ENCODE data around the gene FIGNL2.
"Not testable (repeated sequence)": the region's sequence is repeated elsewhere in the genome, so short reads cannot be mapped to it uniquely, and the experiment has no call there.

Gene FIGNL2

DNA sequence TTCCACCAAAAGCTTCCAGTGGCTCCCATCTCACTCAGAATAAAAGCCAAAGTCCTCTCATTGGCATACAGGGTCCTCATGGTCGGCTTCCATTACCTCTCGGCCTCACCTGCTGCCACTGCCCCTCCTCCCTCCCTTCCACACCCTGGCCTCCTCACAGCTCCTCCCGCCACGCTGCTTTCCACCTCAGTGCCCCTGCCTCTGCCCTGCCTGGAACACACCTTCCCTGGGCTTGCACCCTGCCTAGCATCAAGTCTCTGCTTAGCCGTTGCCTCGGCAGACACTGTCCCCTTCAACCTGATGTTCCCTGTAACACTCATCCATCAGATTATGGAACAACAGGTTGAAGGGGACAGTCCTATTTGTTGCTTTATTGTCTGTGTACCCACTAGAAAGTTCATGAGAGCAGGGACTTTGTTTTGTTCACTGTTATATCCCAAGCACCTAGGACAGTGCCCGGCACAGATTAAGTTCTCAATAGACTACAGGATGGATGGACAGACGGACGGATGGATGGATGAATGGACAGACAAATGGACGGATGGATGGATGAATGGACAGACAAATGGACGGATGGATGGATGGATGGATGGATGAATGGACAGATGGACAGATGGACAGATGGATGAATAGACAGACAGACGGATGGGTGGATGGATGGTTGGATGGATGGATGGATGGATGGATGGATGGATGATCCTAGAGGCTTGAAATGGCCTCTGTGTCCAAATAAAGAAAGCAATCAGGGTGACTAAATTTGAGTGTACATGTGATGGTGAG lies 14.9 kb downstream of the FIGNL2 start:
- DNase-seq: no peak

DNA sequence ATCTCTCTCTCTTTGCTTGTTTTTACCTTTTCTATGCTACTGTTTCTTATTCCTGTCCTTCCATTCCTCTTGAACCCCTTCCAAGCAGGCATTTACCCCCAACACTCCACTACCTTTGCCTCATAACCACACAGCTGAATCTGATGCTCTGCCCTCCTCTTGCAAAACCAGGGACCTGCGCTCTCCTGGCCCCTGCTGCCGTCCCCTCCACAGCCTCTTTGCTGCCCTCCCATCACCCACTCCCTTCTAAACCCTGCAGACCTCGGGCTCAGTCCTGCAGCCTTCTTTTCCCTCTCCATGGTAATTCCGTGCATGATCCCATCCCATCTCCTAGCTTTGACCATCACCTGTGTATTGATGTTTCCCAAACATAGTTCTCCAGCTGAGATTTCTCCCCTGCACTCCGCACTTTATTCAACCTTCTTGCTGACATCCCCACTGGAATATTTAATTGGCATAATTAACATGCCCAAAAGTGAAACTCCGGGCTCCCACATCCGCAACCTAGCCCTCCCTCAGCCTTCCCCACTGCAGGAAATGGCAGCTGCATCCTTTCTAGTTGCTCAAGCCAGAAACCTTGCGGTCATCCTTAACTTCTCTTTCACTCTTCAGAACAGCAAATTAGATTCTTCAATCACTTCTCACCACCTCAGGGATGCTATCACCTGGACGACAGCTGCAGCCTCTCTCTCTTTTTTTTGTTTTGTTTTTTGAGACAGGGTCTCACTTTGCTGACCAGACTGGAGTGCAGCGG lies 16.0 kb downstream of the FIGNL2 start:
- no peak for DNase-seq

DNA sequence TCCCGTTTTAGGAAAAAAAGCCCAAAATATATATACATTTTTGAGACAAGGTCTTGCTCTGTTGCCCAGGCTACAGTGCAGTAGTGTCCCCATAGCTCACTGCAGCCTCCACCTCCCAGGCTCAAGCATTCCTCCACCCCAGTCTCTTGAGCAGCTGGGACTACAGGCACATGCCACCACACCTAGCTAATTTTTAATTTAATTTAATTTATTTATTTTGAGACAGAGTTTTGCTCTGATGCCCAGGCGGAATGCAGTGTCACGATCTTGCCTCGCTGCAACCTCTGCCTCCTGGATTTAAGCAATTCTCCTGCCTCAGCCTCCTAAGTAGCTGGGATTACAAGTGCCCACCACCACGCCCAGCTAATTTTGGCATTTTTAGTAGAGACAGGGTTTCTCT lies 16.7 kb downstream of the FIGNL2 start:
- DNase-seq: not testable (repeated sequence)

GRCh38 chr12:51829641-51830040 lies 18.9 kb downstream of the FIGNL2 start:
- no peak for DNase-seq

- DNase-seq: no peak
Observed at GRCh38 chr12:51829011-51829481, 19.5 kb downstream of the FIGNL2 start.

GRCh38 chr12:51827925-51828818 lies 20.3 kb downstream of the FIGNL2 start:
- peak; percentile 78 to 82 for DNase-seq

GRCh38 chr12:51826881-51827280 lies 21.6 kb downstream of the FIGNL2 start:
- DNase-seq: no peak

- no peak for DNase-seq
Observed at GRCh38 chr12:51825216-51825615, 23.3 kb downstream of the FIGNL2 start.

DNA sequence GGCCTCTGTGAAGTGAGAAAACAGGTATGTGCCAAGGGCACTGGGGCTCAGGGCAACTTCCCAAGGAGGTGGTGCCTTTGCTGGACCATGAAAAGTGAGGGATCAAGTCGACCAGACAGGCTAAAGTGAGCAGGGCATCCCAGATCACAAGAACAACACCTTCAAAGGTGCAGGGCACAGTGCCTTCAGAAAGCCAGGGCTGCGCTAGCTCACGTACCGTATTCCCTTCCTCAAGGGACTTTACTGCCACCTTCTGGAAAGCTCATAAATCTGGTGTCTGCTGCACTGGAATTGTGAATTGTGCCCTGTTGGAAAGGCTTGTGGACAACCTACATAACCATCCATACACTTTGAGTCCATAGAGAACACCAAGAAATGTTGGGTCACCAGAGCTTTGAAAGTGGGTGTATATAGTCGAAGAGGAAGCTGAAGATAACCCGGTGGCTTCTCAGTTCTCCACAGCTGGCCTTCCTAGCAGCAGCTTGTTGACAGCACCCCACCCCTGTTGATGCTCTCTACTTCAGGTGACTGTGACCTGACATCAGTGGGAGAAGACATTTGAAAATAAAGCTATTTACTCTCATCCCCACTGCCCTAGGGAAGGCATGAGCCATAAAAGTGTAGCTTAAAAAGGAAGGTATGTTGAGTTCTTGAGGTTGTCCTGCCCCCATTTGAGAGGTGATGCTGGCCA lies 24.5 kb downstream of the FIGNL2 start:
- DNase-seq: peak in 1 of 2 experiments; percentile 36

DNA sequence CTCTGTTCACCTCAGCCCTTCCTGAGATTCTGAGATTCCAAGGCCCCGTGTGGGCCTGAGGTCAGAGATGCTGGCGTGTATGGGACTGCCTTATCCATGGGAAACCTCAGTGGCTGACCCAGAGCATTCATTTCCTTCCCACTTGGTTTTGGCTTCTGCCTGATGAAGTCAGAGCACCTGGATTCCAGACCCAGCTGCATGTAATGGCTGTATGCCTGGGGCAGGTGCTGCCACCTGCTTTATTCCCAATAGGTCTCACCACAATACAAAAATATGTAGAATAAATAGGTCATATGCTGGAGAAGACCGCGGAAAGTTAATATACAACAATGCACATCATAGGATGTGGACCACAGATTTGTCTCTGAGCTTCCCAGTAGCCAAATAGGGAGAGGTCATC lies 25.6 kb downstream of the FIGNL2 start:
- no peak for DNase-seq

GRCh38 chr12:51822261-51822616 lies 26.3 kb downstream of the FIGNL2 start:
- no peak for DNase-seq

GRCh38 chr12:51821440-51822260 lies 26.9 kb downstream of the FIGNL2 start:
- no peak for DNase-seq

DNA sequence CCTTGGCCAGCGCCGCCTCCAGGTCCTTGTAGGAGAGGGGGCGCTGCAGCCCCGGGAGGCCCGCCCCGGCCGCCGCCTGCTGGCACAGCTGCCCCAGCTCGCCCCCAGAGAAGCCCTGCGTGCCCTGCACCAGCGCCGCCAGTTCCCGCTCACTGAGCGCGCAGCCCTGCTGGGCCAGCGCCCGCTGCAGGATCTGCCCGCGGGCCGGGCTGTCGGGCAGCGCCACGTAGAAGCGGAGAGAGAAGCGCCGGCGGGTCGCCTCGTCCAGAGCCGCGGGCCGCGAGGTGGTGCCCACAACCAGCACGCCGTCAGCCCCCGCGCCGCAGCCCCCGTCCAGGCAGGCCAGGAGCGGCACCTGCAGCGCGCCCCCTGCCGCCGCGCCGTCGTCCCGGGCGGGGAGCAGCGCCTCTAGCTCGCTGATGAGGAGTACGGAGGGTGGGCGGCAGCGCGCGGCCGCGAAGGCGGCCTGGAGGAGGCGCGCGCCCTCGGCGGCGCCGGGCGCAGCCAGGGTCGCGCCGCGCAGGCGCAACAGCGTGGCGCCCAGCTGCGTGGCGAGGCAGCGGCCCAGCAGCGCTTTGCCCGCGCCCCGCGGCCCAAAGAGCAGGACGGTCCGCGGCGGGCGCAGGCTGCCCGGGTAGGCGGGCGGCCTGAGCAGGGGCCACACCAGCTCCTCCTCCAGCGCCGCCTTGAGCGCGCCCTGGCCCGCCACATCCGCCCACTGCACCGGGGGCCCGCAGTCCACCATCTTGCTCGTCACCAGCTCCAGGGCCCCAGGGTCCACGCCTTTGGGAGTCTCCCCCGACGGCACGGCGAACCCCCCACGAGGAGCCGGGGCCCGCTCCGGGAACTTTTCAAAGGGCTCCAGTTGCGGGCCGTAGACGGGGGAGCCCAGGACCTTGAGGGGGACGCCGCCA lies 27.7 kb downstream of the FIGNL2 start:
- peak; percentile 86 to 90 for DNase-seq

GRCh38 chr12:51819736-51820525 lies 28.6 kb downstream of the FIGNL2 start:
- no peak for DNase-seq

- DNase-seq: no peak
Observed at GRCh38 chr12:51818566-51819300, 29.8 kb downstream of the FIGNL2 start.

GRCh38 chr12:51818086-51818485 lies 30.4 kb downstream of the FIGNL2 start:
- DNase-seq: no peak

DNA sequence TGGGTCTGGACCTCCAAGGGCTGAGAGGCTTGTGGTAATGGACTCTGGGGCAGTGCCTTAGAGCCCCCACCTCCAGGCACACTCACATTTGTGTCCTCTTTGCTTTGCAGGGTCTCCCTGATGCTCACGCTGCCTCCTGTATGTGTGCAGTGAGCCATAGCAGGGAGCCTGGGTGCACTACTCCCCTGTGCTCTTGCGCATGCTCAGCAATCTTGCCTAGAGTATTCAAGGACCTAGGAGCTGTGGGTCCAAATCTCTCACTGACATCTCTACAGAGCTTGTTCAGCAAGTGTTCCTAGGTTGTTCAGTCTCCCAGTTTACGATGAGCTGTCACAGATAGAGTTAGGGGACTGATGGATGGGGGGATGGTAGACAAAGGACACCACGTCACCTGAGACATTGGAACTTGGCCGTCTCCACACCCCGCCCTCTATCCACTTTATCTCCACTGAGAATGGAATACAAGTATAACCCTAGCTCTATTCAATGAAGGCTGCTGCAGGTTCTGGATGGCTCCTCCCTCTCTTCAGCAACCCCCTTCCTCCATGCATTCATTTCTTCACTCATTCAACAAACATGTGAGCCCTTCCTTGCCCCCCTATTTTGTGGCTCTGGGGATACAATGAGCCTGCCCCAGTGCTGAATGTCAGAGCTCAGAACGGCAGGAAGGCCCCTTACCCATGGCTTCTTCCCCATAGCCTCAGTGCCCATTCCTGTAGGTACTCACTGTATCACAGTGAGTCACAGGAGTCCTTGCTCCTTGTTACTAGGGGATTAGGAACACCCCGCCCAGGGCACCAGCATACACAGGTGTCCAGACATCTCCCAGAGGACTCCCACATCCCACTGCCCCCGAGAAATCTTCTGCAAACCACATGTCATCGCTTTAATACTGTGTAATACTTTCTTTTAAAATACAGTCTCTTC lies 31.2 kb downstream of the FIGNL2 start:
- DNase-seq: no peak

GRCh38 chr12:51815571-51815970 lies 32.9 kb downstream of the FIGNL2 start:
- DNase-seq: no peak

All from activated T-cell treated with anti-CD3 and anti-CD28 coated beads, Interleukin-2, amount 50 U/mL, for 48 hours (primary cell).